ENCODE results near the gene PIK3C2G.

PIK3C2G gene

DNA sequence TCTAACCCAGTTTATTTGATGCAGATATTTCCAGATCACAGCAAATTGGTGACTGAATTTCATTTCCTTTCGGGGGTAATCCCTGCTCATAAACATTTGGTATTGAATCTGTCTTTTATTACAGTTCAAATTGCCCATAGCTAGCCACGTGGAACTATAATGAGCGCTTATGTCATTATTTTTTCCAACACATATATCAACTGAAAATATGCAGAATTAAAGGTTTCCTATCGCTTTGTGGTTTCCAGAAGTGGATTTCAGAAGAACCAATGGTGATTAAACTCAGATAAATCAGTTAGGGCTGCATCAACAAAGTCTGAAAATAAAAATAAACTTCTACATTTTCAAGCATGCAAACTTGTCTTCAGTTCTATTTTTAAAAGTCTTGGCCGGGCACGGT lies 111.9 kb downstream of the PIK3C2G start:
- no peak overlapping the region for H2BK5ac ChIP-seq (ENCODE audit: low read depth, low read length, poor library complexity)
- H3K27me3 ChIP-seq (ENCODE audit: insufficient read depth, low read length): no peaks in the 10 kb centered on the region
- H3K27ac ChIP-seq (ENCODE audit: low read depth, low read length): no peak overlapping the region
- no peaks in the 10 kb centered on the region for H3K36me3 ChIP-seq (ENCODE audit: control insufficient read depth in 1 of 2, insufficient read depth in 2 of 2, low read length in 2 of 2)
- H3K23ac ChIP-seq (ENCODE audit: low read length): no peak overlapping the region
- no peak overlapping the region for H4K12ac ChIP-seq (ENCODE audit: low read depth, low read length)
- no peak overlapping the region for H2AK5ac ChIP-seq (ENCODE audit: low read length)
- H3K9me3 ChIP-seq (ENCODE audit: insufficient read depth, low read depth, low read length): peaks cover 4% of the 10 kb centered on the region
- H3K4me2 ChIP-seq (ENCODE audit: low read length): no peak overlapping the region
- H4K91ac ChIP-seq (ENCODE audit: low read depth, low read length): no peak overlapping the region
- no peak overlapping the region for H2AFZ ChIP-seq (ENCODE audit: insufficient read depth, low read length, poor library complexity)
- no peak overlapping the region for H3K9ac ChIP-seq (ENCODE audit: low read length)
- no peak overlapping the region for H3K14ac ChIP-seq (ENCODE audit: low read length)
- no peak overlapping the region for H3K4me3 ChIP-seq (ENCODE audit: low read depth, low read length)
- H3K79me2 ChIP-seq (ENCODE audit: control insufficient read depth, insufficient read depth, low read length, poor library complexity): no peaks in the 10 kb centered on the region
- H2BK120ac ChIP-seq (ENCODE audit: insufficient read depth, low read length, poor library complexity): no peak overlapping the region
- no peaks in the 10 kb centered on the region for H3K79me1 ChIP-seq (ENCODE audit: low read length)
- H3K4me1 ChIP-seq (ENCODE audit: control insufficient read depth in 1 of 2, insufficient read depth in 2 of 2, low read length in 2 of 2): no peaks in the 10 kb centered on the region
- no CpG with 5 or more reads among the region's 6 CpGs for WGBS (ENCODE audit: extremely low coverage, insufficient coverage, insufficient read length)
- H2BK12ac ChIP-seq (ENCODE audit: low read length): no peak overlapping the region
- no peak overlapping the region for H3K4ac ChIP-seq (ENCODE audit: low read depth, low read length)
- no peak for DNase-seq
- no peak overlapping the region for H4K8ac ChIP-seq (ENCODE audit: low read depth, low read length)
- no peak overlapping the region for H3K18ac ChIP-seq (ENCODE audit: low read length)

GRCh38 chr12:18375131-18375530 lies 113.8 kb downstream of the PIK3C2G start:
- no peak overlapping the region for H4K12ac ChIP-seq (ENCODE audit: low read depth, low read length)
- no peak overlapping the region for H3K14ac ChIP-seq (ENCODE audit: low read length)
- H3K79me1 ChIP-seq (ENCODE audit: low read length): no peaks in the 10 kb centered on the region
- H3K27me3 ChIP-seq (ENCODE audit: insufficient read depth, low read length): no peaks in the 10 kb centered on the region
- H3K9ac ChIP-seq (ENCODE audit: low read length): no peak overlapping the region
- H3K79me2 ChIP-seq (ENCODE audit: control insufficient read depth, insufficient read depth, low read length, poor library complexity): no peaks in the 10 kb centered on the region
- H2BK120ac ChIP-seq (ENCODE audit: insufficient read depth, low read length, poor library complexity): no peak overlapping the region
- no peak overlapping the region for H3K27ac ChIP-seq (ENCODE audit: low read depth, low read length)
- no peak overlapping the region for H2BK5ac ChIP-seq (ENCODE audit: low read depth, low read length, poor library complexity)
- no peak overlapping the region for H3K4me3 ChIP-seq (ENCODE audit: low read depth, low read length)
- H3K4ac ChIP-seq (ENCODE audit: low read depth, low read length): no peak overlapping the region
- H3K23ac ChIP-seq (ENCODE audit: low read length): no peak overlapping the region
- H3K18ac ChIP-seq (ENCODE audit: low read length): no peak overlapping the region
- H2AFZ ChIP-seq (ENCODE audit: insufficient read depth, low read length, poor library complexity): no peak overlapping the region
- peak in 1 of 2 donors; percentile 12 for DNase-seq
- H3K4me2 ChIP-seq (ENCODE audit: low read length): no peak overlapping the region
- H2AK5ac ChIP-seq (ENCODE audit: low read length): no peak overlapping the region
- no peak overlapping the region for H2BK12ac ChIP-seq (ENCODE audit: low read length)
- no peak overlapping the region for H4K8ac ChIP-seq (ENCODE audit: low read depth, low read length)
- H3K9me3 ChIP-seq (ENCODE audit: insufficient read depth, low read depth, low read length): peaks cover 4% of the 10 kb centered on the region
- H4K91ac ChIP-seq (ENCODE audit: low read depth, low read length): no peak overlapping the region
- no peaks in the 10 kb centered on the region for H3K36me3 ChIP-seq (ENCODE audit: control insufficient read depth in 1 of 2, insufficient read depth in 2 of 2, low read length in 2 of 2)
- no peaks in the 10 kb centered on the region for H3K4me1 ChIP-seq (ENCODE audit: control insufficient read depth in 1 of 2, insufficient read depth in 2 of 2, low read length in 2 of 2)

DNA sequence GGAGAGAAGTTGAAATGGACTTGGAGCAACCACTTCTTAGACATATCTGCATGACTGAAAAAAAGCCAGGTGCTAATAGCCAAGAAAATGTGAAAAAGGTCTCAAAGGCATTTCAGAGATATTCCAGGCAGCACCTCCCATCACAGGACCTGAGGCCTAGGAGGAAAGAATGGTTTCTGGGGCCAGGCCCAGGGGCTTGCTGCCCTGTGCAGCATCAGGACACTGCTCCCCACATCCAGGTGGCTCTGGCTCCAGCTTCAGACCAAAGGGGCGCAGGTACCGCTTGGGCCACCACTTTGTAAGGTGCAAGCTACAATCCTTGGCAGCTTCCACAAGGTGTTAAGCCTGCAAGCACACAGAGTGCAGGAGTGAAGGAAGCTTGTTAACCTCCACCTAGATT lies 114.3 kb downstream of the PIK3C2G start:
- no peaks in the 10 kb centered on the region for H3K79me2 ChIP-seq (ENCODE audit: control insufficient read depth, insufficient read depth, low read length, poor library complexity)
- H3K9ac ChIP-seq (ENCODE audit: low read length): no peak overlapping the region
- no CpG with 5 or more reads among the region's 2 CpGs for WGBS (ENCODE audit: extremely low coverage, insufficient coverage, insufficient read length)

GRCh38 chr12:18382236-18382885 lies 121.0 kb downstream of the PIK3C2G start:
- no peak overlapping the region for H3K14ac ChIP-seq (ENCODE audit: low read length)
- H3K23ac ChIP-seq (ENCODE audit: low read length): no peak overlapping the region
- H2BK120ac ChIP-seq (ENCODE audit: insufficient read depth, low read length, poor library complexity): no peak overlapping the region
- no peak overlapping the region for H2AK5ac ChIP-seq (ENCODE audit: low read length)
- H4K12ac ChIP-seq (ENCODE audit: low read depth, low read length): no peak overlapping the region
- WGBS (ENCODE audit: extremely low coverage, insufficient coverage, insufficient read length): no CpG with 5 or more reads among the region's 4 CpGs
- H3K79me2 ChIP-seq (ENCODE audit: control insufficient read depth, insufficient read depth, low read length, poor library complexity): no peaks in the 10 kb centered on the region
- no peak overlapping the region for H2AFZ ChIP-seq (ENCODE audit: insufficient read depth, low read length, poor library complexity)
- H3K18ac ChIP-seq (ENCODE audit: low read length): no peak overlapping the region
- no peak overlapping the region for H2BK12ac ChIP-seq (ENCODE audit: low read length)
- peaks cover 0 to 4% of the 10 kb centered on the region in 2 experiments for H3K4me1 ChIP-seq (ENCODE audit: control insufficient read depth in 1 of 2, insufficient read depth in 2 of 2, low read length in 2 of 2)
- no peaks in the 10 kb centered on the region for H3K27me3 ChIP-seq (ENCODE audit: insufficient read depth, low read length)
- no peak overlapping the region for H3K9ac ChIP-seq (ENCODE audit: low read length)
- H4K91ac ChIP-seq (ENCODE audit: low read depth, low read length): no peak overlapping the region
- DNase-seq: peak; percentile 5 to 76
- H3K27ac ChIP-seq (ENCODE audit: low read depth, low read length): peak overlapping the region; percentile 41
- no peak overlapping the region for H3K4me2 ChIP-seq (ENCODE audit: low read length)
- H3K9me3 ChIP-seq (ENCODE audit: insufficient read depth, low read depth, low read length): no peaks in the 10 kb centered on the region
- H4K8ac ChIP-seq (ENCODE audit: low read depth, low read length): no peak overlapping the region
- no peaks in the 10 kb centered on the region for H3K36me3 ChIP-seq (ENCODE audit: control insufficient read depth in 1 of 2, insufficient read depth in 2 of 2, low read length in 2 of 2)
- no peak overlapping the region for H2BK5ac ChIP-seq (ENCODE audit: low read depth, low read length, poor library complexity)
- no peak overlapping the region for H3K4me3 ChIP-seq (ENCODE audit: low read depth, low read length)
- H3K79me1 ChIP-seq (ENCODE audit: low read length): no peaks in the 10 kb centered on the region
- H3K4ac ChIP-seq (ENCODE audit: low read depth, low read length): no peak overlapping the region

More for the DNA sequence above, 114.3 kb downstream of the PIK3C2G start:
- no peak overlapping the region for H4K12ac ChIP-seq (ENCODE audit: low read depth, low read length)
- H2BK12ac ChIP-seq (ENCODE audit: low read length): no peak overlapping the region
- no peak overlapping the region for H2AK5ac ChIP-seq (ENCODE audit: low read length)
- H3K23ac ChIP-seq (ENCODE audit: low read length): no peak overlapping the region
- H3K36me3 ChIP-seq (ENCODE audit: control insufficient read depth in 1 of 2, insufficient read depth in 2 of 2, low read length in 2 of 2): no peaks in the 10 kb centered on the region
- no peak overlapping the region for H2BK120ac ChIP-seq (ENCODE audit: insufficient read depth, low read length, poor library complexity)
- no peak overlapping the region for H3K27ac ChIP-seq (ENCODE audit: low read depth, low read length)
- no peak overlapping the region for H4K91ac ChIP-seq (ENCODE audit: low read depth, low read length)
- no peak overlapping the region for H3K18ac ChIP-seq (ENCODE audit: low read length)
- H3K9me3 ChIP-seq (ENCODE audit: insufficient read depth, low read depth, low read length): peaks cover 4% of the 10 kb centered on the region
- H4K8ac ChIP-seq (ENCODE audit: low read depth, low read length): no peak overlapping the region
- DNase-seq: no peak
- no peak overlapping the region for H3K4ac ChIP-seq (ENCODE audit: low read depth, low read length)
- no peak overlapping the region for H2AFZ ChIP-seq (ENCODE audit: insufficient read depth, low read length, poor library complexity)
- H3K4me3 ChIP-seq (ENCODE audit: low read depth, low read length): no peak overlapping the region
- H3K79me1 ChIP-seq (ENCODE audit: low read length): no peaks in the 10 kb centered on the region
- H3K27me3 ChIP-seq (ENCODE audit: insufficient read depth, low read length): no peaks in the 10 kb centered on the region
- no peak overlapping the region for H3K4me2 ChIP-seq (ENCODE audit: low read length)
- H3K14ac ChIP-seq (ENCODE audit: low read length): no peak overlapping the region
- no peak overlapping the region for H2BK5ac ChIP-seq (ENCODE audit: low read depth, low read length, poor library complexity)
- H3K4me1 ChIP-seq (ENCODE audit: control insufficient read depth in 1 of 2, insufficient read depth in 2 of 2, low read length in 2 of 2): no peaks in the 10 kb centered on the region
